ENCODE results near the gene SLC4A1. TPM values are rescaled to one million over a fixed set of nuclear protein-coding genes. Genes with fewer than 3 reads are reported as not detected.

Gene SLC4A1
- total and polyA plus RNA-seq, 2 donors (not counting 3 experiments of a cell fraction or from before 2014, with no cell fraction given): not detected

DNA sequence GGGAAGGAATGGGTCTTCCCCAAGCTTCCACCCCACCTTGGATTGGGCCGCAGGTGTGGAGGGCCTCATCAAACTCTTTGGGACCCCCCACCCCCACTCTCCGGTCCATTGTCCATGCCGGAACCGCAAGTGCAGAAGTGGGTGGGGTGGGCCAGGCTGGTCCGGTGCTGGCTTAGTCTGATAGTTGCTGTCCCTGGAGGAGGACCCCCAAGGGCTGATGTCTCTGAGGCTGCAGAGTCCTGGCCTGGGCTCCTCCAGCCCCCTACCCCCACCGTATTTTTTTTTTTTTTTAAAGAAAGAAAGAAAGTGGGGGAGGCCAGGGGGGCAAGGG is 61.1 kb downstream of the SLC4A1 start:
- H3K27ac ChIP-seq (ENCODE audit: insufficient read depth, low read depth, low read length): no peak overlapping the region
- FAIRE-seq (no peak), DNase-seq (ENCODE audit: low read depth, low spot score) (no peak)
- H3K9me3 ChIP-seq (replicated peaks; ENCODE audit: control insufficient read depth, insufficient read depth, low read length): no peaks in the 10 kb centered on the region
- dilution Hi-C loops (cut with MboI; ENCODE audit: extremely low pct_ligation_motif_present, low sequenced_read_pairs) (no loop called here), intact Hi-C loops (cut with micrococcal nuclease) (no loop called here)
- H4K20me1 ChIP-seq (replicated peaks; ENCODE audit: control insufficient read depth, extremely low read depth, insufficient read depth, low read length): no peaks in the 10 kb centered on the region
- BruUV-seq (replicated peaks): TSS peak; percentile 29
- H3K9ac ChIP-seq (replicated peaks; ENCODE audit: extremely low read depth, insufficient read depth, low read length): no peak overlapping the region
- H3K4me3 ChIP-seq (replicated peaks in 1 of 3; ENCODE audit: insufficient read depth in 1 of 3, low read depth in 1 of 3, low read length in 3 of 3): no peak overlapping the region
- H3K9me1 ChIP-seq (replicated peaks; ENCODE audit: control insufficient read depth, extremely low read depth, insufficient read depth, low read length): no peaks in the 10 kb centered on the region
- H3K4me2 ChIP-seq (ENCODE audit: insufficient read depth, low read length): no peak overlapping the region
- ChIA-PET CTCF (interaction anchor here (0.8 to 1.4 kb wide), 3 partner anchors 120 to 139 kb away, joined by 3 read pairs; partner anchors contain the start of gene GRN), POLR2A (no interaction called here)
- H3K4me1 ChIP-seq (ENCODE audit: control insufficient read depth, extremely low read depth, insufficient read depth, low read length): peaks cover 13% of the 10 kb centered on the region
- H3K36me3 ChIP-seq (ENCODE audit: control insufficient read depth in 2 of 2, extremely low read depth in 1 of 2, insufficient read depth in 2 of 2, low read length in 2 of 2): peaks cover 8 to 31% of the 10 kb centered on the region in 2 experiments
- no peak overlapping the region for H2AFZ ChIP-seq (ENCODE audit: low read depth, low read length)
- H3K27me3 ChIP-seq (ENCODE audit: control insufficient read depth in 2 of 2, insufficient read depth in 2 of 2, low read length in 2 of 2): no peaks in the 10 kb centered on the region
- TF ChIP-seq EZH2 (IDR thresholded peaks at IDR 0.05; ENCODE audit: borderline replicate concordance, low read depth, low read length, severe bottlenecking) (no peak), MYC (IDR thresholded peaks at IDR 0.05; ENCODE audit: low read depth, low read length) (no peak)
- TF ChIP-seq, protein P1, sequence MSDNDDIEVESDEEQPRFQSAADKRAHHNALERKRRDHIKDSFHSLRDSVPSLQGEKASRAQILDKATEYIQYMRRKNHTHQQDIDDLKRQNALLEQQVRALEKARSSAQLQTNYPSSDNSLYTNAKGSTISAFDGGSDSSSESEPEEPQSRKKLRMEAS (IDR thresholded peaks at IDR 0.05; ENCODE audit: insufficient read depth, insufficient read length): no peak
- TF ChIP-seq, protein P2, sequence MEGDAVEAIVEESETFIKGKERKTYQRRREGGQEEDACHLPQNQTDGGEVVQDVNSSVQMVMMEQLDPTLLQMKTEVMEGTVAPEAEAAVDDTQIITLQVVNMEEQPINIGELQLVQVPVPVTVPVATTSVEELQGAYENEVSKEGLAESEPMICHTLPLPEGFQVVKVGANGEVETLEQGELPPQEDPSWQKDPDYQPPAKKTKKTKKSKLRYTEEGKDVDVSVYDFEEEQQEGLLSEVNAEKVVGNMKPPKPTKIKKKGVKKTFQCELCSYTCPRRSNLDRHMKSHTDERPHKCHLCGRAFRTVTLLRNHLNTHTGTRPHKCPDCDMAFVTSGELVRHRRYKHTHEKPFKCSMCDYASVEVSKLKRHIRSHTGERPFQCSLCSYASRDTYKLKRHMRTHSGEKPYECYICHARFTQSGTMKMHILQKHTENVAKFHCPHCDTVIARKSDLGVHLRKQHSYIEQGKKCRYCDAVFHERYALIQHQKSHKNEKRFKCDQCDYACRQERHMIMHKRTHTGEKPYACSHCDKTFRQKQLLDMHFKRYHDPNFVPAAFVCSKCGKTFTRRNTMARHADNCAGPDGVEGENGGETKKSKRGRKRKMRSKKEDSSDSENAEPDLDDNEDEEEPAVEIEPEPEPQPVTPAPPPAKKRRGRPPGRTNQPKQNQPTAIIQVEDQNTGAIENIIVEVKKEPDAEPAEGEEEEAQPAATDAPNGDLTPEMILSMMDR (IDR thresholded peaks at IDR 0.05; ENCODE audit: extremely low read depth in 1 of 2, insufficient read depth in 1 of 2, low read depth in 1 of 2, low read length in 2 of 2): no peak
- H3K79me2 ChIP-seq (ENCODE audit: control insufficient read depth, insufficient read depth, low read length): no peaks in the 10 kb centered on the region

All from endothelial cell of umbilical vein (primary cell).